AG09309 (cell line): ENCODE measurements around the gene MTHFD1L.

Experiments
- DNase-seq: peaks from one replicate; pipeline ENCODE4 v3.0.0-alpha.2; 2010; ENCODE audit warnings: low read depth
- H3K4me3 ChIP-seq: 2 replicates; pipeline ENCODE4 v1.5.1; 2011; ENCODE audit warnings: mild to moderate bottlenecking, low read depth, low read length, moderate library complexity; ENCODE audit not compliant: control insufficient read depth
- CTCF ChIP-seq: IDR thresholded peaks from 2 replicates; pipeline ENCODE4 v1.5.1; 2011; ENCODE audit warnings: mild to moderate bottlenecking, low read depth, low read length, inconsistent platforms; ENCODE audit not compliant: insufficient read depth, control insufficient read depth; ENCODE audit errors: missing control alignments

Gene MTHFD1L

GRCh38 chr6:150966786-150967185 is 101.3 kb downstream of the MTHFD1L start:
- no peak for TF ChIP-seq CTCF
- DNase-seq: no peak
- no peak overlapping the region for H3K4me3 ChIP-seq

- no peak for DNase-seq
- H3K4me3 ChIP-seq: no peak overlapping the region
- TF ChIP-seq CTCF: no peak
Observed at GRCh38 chr6:150967381-150967780, 101.9 kb downstream of the MTHFD1L start.

GRCh38 chr6:150967910-150968309 is 102.4 kb downstream of the MTHFD1L start:
- no peak overlapping the region for H3K4me3 ChIP-seq
- TF ChIP-seq CTCF: no peak
- no peak for DNase-seq

- no peak for TF ChIP-seq CTCF
- H3K4me3 ChIP-seq: no peak overlapping the region
- DNase-seq: no peak
Observed at GRCh38 chr6:150969901-150970300, 104.4 kb downstream of the MTHFD1L start.

GRCh38 chr6:150971219-150971618 is 105.7 kb downstream of the MTHFD1L start:
- no peak overlapping the region for H3K4me3 ChIP-seq
- DNase-seq: no peak
- TF ChIP-seq CTCF: no peak

GRCh38 chr6:150975136-150975535 is 109.6 kb downstream of the MTHFD1L start:
- H3K4me3 ChIP-seq: no peak overlapping the region
- TF ChIP-seq CTCF: no peak
- no peak for DNase-seq

GRCh38 chr6:150977281-150977680 is 111.8 kb downstream of the MTHFD1L start:
- no peak for DNase-seq
- no peak overlapping the region for H3K4me3 ChIP-seq
- TF ChIP-seq CTCF: no peak
